GM21447 (cell line): ENCODE measurements around the gene CASKIN1.
"Not testable (repeated sequence)": the region's sequence is repeated elsewhere in the genome, so short reads cannot be mapped to it uniquely, and the experiment has no call there.

Experiments
- ATAC-seq: cut with Tn5 transposase; IDR thresholded peaks from one replicate; pipeline ENCODE4 v1.9.1; 2021; ENCODE audit not compliant: unreplicated experiment

CASKIN1 gene

GRCh38 chr16:2143878-2144485 lies 52.4 kb downstream of the CASKIN1 start:
- ATAC-seq: no peak

- ATAC-seq: no peak
These were observed 53.2 kb downstream of the CASKIN1 start for GRCh38 chr16:2142942-2143877.

- not testable (repeated sequence) for ATAC-seq
These were observed 60.5 kb downstream of the CASKIN1 start, which contains the start of gene PKD1 for GRCh38 chr16:2135770-2136490. Gene PKD1 (minus strand): TSS chr16:2135898. CDS start chr16:2135689, 209 bp downstream.

- not testable (repeated sequence) for ATAC-seq
These were observed 61.3 kb downstream of the CASKIN1 start for GRCh38 chr16:2135071-2135470.

GRCh38 chr16:2133797-2134196 lies 62.6 kb downstream of the CASKIN1 start:
- not testable (repeated sequence) for ATAC-seq

GRCh38 chr16:2129890-2130447 lies 66.4 kb downstream of the CASKIN1 start:
- not testable (repeated sequence) for ATAC-seq

GRCh38 chr16:2129251-2129650 lies 67.2 kb downstream of the CASKIN1 start:
- ATAC-seq: not testable (repeated sequence)

GRCh38 chr16:2127630-2128280 lies 68.7 kb downstream of the CASKIN1 start:
- not testable (repeated sequence) for ATAC-seq
